Measurements from ENCODE around the gene CHAT.

The CHAT gene

GRCh38 chr10:49689882-49690510 is 76.2 kb downstream of the CHAT start:
- DNase-seq, result no peak

DNA sequence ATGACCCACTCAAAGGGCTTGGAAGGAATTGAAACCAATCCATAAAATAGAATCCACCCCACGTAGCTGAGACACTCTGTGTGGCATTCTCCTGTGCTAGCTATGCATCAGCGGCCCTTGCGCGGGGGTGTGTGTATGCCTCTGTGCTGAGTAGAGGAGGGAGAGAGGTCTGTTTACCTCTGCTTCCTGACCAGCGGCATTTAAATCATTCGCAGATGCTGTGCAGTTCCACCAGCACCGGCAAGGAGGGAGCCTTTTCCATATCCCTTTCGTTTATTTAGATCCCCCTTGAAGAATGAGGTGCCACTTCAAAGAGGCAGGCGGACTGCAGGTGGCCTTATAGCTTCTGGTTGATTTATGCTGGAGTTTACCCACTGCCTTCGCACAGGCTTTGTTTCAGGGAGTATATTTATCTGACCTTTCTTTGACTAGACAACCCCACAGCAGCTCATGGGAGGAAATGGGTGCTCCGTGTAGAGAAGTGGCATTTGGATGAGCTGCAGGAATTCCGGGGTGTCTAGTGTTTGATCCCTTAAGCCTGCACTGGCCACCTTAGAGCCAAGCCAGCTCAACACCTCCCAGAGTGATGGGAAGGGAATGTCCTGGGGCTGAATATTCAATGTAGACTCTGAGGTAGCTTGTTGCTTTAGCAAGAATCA is 77.0 kb downstream of the CHAT start:
- no peak for DNase-seq

DNA sequence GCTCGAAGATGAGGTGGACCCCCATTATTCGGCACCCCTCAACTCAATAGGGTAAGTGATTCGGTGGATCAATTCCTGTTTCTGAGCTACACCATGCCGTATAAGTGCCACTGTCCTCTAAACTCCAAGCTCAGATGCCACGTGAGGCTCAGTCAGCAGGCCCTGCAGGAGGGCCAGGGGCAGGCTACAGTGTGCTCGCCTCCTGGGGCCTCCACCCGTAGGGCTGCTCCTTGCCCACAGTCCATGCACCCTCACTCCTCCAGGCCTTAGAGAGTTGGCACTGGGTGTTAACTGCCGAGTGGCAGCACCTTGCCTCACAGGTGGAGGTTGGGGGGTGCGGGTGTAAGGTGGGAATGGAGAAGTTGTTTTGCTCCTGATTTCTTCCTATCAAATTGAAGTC is 77.8 kb downstream of the CHAT start:
- DNase-seq, result no peak

DNA sequence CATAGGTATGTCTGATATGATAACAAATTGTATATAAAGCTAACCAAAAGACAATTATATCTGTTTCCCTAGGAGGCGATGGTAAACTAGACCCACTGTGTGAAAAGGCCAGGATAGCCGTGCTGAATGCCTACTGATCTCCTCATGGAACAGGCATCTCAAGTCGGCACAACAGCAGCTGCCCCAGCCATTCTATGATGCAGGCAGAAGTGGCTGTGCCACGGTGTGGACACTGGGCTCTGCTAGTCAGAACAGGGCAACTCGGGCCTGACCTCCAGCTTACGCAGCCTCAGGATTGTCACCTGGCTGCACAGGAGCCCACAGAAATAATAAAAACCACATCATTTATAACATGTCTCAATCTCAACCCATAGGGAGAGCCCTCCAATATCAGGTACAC is 80.6 kb downstream of the CHAT start:
- no peak for DNase-seq

- DNase-seq, result no peak
These were observed 82.5 kb downstream of the CHAT start for GRCh38 chr10:49696311-49696710.

GRCh38 chr10:49698679-49699078 is 84.8 kb downstream of the CHAT start:
- DNase-seq, result no peak

GRCh38 chr10:49700211-49700610 is 86.4 kb downstream of the CHAT start:
- DNase-seq, result no peak

DNA sequence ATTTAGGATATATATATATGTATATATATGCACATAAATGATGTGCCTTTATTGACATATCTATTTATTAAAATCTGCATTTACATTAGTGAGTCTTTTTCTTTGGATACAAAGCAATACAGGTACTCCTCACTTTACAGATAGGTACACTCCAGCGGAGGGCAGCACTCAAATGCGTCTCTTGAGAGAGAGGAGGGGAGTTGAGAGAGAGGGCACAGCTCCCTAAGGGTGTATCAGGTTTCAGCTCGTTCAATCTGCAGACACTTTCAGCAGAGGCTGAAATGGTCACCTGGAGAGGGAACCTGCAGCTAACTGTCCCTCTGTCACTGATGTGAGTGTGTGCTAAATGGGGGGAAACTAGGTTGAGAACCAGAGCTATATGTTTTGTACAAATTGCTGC is 87.2 kb downstream of the CHAT start:
- peak; percentile 23 for DNase-seq

GRCh38 chr10:49707585-49707984 is 93.7 kb downstream of the CHAT start:
- no peak for DNase-seq

DNA sequence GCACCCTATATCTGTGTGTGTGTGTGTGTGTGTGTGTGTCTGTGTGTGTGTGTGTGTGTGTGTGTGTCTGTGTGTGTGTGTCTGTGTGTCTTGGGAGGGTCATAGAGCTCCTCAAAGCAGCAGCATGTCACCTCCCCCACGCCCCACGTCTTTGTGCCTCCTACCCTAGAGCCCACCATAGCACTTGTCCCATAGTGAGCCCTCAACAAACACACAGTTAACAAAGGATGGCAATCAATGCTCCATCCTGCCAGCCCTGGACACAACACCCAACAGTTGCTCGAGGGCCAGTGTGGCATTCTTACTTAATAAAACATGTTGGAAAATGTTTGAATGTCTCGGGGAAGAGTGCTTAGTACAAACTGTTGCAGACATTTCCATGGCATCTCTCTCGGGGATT is 96.1 kb downstream of the CHAT start:
- DNase-seq, result no peak

DNA sequence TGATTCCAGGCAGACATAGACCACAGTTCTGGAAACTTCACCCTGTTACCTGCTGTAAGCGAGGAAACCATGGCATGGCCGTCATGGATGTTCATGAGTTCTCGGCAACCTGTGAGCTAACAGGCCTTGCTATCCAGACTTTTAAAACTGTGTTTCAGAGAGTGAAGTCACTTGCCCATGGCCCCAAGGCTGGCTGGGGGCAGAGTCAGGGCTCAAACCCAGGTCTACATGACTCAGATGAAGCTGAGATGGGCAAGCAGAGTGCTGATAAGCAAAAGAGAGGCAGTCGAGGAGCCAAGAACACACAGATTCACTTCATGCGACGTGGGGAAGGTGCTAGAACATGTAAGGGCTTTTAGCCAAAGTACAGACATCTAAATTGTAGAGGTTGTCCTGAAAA is 97.1 kb downstream of the CHAT start:
- DNase-seq, result no peak

DNA sequence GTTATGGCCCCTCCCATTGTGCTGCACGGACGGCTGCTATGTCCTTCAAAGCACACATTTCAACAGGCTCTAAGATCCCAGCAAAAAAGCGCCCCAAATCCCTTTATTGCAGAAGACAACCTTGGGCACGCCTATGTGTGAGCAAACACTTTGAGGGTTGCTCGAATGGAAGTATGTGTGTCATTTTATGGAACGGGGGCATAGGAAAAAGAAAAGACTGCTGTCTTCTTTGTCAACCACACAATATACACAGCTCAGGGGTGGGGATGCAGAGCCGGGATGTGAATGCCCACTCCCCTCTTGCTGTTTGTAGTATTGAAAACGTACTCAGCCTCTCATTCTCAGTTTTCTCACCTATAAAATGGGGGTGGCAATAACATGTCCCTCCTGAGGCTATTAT is 97.6 kb downstream of the CHAT start:
- DNase-seq, result no peak

DNA sequence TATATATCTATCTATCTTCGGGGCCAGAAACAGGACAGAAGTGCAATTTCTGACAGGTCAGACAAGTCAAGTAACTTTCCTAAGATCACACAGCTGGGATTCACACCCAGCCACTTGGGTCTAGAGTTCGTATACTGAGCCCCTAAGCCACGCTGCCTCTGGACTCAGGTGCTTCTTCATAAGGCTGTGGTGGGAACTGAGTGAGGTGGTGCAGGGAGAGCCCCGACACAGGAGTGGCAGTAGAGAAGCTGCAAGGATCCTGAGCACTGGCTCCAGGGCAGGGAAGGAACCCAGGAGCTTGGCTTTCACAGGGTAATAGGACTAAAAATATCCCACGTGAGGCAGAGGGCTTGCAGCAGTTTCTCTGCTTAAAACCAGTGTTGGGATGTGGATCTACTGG is 99.4 kb downstream of the CHAT start:
- no peak for DNase-seq

All from NCI-H2107 (cell line).